GM18502 (cell line): ENCODE measurements around the gene FBXO2.
A peak's percentile ranks its signal among the peaks of the same experiment; 100 is the strongest.
"Not testable (repeated sequence)": the region's sequence is repeated elsewhere in the genome, so short reads cannot be mapped to it uniquely, and the experiment has no call there.

Experiments
- ATAC-seq: cut with Tn5 transposase; IDR thresholded peaks from one replicate; pipeline ENCODE4 v1.9.1; 2021; ENCODE audit warnings: mild to moderate bottlenecking; ENCODE audit not compliant: unreplicated experiment, poor library complexity

Gene FBXO2

GRCh38 chr1:11654939-11655808 is 945 bp upstream of the FBXO2 start:
- ATAC-seq = peak; percentile 11

DNA sequence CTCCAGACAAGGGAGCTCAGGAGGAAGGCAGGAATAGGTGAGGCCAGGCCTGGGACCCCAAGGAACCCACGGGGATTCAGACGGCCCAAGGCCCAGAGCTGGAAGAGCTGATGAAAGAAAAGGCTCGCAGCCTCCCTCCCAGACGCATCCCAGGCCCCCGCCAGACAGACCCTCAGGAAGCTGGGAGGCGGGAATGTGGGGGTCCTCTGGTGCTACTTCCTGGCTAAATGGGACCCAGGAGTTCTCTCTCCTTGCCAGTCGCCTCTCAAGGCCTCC is 430 bp downstream of the FBXO2 start:
- no peak for ATAC-seq

DNA sequence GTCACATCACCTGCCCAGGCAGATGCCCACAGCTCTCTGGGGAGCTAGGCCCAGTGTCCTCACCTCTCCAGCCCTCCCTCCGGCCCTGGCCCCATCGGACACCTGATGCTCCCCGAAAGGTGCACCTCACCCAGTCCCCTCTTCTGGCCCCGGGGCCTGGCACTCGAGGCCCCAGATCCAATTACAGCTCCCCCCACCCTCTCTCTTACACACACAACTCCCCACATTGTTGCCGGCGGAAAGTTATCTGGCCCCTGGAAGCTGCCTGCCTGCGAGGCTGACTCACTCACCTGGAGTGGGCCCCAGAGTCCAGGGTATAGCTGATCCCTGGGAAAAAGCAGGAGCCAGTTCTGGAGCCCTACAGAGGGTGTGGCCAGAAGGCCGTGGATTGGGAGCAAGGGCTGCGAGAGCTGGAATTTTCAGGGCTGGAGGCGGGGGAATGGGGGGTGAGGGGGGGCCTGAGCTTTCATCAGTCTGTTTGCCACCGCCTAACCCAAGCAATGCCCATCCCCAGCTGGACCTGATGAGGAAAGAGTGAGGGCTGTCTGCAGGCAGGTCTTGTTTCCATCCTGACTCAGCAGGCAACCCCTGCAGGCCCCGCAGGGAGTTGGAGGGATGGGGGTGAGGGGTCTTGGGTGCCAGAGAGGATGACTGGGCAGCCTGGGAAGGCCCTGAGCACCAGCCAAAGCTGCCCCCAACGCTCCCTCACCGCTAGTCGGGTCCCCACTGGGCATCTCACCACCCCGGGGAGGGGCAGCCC is 948 bp downstream of the FBXO2 start:
- no peak for ATAC-seq

GRCh38 chr1:11652203-11652780 is 1.9 kb downstream of the FBXO2 start:
- ATAC-seq = no peak

DNA sequence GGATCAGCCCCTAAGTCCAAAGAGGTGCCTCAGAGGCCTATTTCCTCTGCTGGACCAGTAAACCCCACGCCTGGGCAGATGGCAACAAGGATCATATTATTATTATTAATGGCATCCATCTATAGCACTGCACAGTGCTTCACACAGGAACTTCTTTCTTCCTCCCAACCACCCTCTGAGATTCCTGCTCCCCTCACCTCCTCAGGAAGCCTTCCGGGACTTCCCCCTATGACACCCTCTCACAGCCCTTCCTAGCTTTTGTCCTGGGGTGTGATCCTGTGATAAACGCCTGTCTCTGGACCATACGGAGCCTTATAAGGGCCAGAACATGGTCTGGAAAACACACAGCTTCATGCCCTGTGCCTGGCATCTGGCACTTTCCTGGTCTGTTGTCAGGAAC is 3.2 kb downstream of the FBXO2 start:
- ATAC-seq = no peak

- ATAC-seq = no peak
Observed at GRCh38 chr1:11650331-11650991, 3.8 kb downstream of the FBXO2 start.

DNA sequence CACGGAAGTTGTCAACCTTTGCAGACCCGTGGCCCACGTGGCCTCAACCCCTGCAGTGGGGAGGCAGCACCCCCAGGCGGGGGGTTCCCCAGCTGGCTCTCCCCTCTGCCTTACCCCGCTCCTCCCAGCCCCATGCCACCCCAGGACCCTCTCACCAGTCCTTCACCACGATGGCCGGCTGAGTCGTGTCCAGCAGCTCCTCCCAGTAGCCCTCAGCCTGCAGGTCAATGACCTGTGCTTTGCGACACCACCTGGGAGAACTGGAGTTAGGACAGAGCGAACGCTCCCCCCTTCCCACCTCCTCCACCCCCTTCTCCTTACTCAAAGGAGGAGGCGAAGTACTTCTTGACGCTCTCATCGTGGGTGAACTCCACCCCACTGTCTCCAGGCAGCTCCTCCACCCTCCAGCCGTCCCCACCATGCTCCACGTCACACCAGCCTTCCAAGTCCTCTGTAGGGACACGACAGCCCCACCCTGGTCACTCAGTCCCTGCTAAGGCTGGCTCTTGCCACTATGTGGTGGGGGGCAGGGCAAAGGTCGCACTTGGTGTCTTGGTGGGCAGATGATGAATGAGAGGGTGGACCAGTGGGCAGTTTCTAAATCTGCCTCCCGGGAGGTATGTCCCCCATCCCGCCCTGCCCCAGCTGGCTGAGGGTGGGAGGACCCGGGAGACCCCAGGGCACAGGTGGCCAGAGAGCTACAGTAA is 4.5 kb downstream of the FBXO2 start:
- no peak for ATAC-seq

- no peak for ATAC-seq
Observed at GRCh38 chr1:11649237-11649623, 5.0 kb downstream of the FBXO2 start.

- ATAC-seq = no peak
Observed at GRCh38 chr1:11648732-11649158, 5.5 kb downstream of the FBXO2 start.

DNA sequence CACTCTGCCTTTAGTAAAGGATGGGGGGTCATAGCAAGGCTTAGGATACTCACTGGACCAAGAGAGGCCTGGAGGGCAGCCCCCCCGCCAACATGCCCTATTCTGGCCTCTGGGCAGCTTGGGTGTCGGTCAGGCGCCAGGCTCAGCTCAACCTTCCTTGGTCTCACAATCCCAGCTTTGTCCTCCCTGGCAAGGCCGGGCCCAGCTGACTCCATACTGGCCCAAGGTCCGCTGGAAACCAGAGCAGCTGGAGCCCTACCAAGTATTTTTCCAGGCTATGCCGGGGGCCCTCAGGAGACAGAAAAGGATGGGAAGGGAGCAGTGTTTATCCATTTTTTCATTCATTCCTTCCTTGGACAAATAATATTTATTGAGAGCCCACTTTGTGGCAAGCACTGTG is 6.2 kb downstream of the FBXO2 start:
- no peak for ATAC-seq

- ATAC-seq = no peak
Observed at GRCh38 chr1:11647333-11647732, 6.9 kb downstream of the FBXO2 start.

- no peak for ATAC-seq
Observed at GRCh38 chr1:11646317-11646716, 7.9 kb downstream of the FBXO2 start.

DNA sequence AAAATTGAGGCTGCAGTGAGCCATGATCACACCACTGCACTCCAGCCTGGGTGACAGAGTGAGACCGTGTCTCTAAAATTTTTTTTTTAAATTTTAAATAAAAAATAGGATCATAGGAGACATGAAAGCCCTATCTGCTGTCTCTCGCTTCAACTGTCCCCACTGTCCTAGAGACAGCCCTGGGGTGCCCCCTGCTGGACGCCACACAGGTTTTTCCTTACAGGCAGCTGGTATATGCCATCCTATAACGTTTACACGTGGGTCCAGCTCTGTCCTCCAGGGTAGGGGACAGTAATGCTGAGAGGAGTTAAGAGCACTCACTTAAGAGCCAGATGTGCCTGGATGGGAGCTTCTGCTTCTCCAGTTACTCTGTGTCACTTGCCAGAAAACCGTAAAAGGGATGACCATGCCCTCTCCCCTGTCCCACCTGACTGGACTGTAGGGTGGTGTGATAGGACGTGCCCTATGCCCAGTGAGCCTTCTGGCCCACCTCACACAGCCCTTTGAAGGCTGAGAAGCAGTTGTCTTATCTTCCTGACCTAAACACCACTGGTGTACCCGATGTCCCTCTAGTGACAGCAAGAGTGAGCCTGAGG is 8.5 kb downstream of the FBXO2 start:
- no peak for ATAC-seq

- no peak for ATAC-seq
Observed at GRCh38 chr1:11645270-11645669, 9.0 kb downstream of the FBXO2 start.

- no peak for ATAC-seq
Observed at GRCh38 chr1:11643782-11644181, 10.4 kb downstream of the FBXO2 start.

DNA sequence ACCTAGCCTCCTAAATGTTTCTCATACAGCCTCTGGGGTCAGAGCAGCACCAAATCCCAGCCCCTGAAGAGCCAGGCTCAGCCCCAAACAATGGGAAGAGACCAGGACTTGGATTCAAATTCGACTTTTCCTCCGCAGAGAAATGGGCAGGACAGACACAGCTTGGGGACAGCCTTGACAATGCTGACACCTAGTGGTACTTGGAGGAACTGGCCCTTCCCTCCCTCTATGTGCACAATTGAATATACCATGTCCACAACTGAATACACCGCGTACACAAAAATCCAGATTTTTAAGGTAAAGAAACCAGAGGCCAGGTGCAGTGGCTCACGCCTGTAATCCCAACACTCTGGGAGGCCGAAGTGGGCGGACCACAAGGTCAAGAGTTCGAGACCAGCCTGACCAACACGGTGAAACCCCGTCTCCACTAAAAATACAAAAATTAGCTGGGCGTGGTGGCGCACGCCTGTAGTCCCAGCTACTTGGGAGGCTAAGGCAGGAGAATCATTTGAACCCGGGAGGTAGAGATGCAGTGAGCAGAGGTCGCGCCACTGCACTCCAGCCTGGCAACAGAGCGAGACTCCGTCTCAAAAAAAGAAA is 11.7 kb downstream of the FBXO2 start:
- ATAC-seq = not testable (repeated sequence)

DNA sequence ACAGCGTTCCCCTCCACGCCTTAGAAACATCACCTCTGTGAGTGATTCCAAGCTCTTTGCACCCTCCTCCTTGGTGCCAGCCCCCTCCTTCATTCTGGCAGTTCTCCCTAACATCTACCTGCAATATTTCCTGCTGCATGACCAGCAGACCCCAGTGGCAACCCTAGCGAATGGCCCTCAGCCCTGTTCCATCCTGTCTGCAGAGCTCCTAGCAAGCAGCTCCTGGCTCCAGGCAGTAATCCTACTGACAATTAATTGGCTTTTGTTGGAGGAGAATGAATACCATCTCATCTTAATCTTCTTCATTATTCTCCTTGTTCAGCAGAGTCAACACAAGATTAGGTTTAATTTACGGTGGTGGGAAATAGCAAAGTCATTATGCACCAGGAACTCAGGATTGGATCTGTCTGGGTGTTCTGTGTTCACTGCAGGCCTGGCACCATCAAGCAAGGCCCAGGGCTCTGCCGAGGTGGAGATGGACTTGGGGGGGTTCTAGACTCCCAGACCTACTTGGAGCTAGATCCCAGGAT is 12.4 kb downstream of the FBXO2 start:
- no peak for ATAC-seq

DNA sequence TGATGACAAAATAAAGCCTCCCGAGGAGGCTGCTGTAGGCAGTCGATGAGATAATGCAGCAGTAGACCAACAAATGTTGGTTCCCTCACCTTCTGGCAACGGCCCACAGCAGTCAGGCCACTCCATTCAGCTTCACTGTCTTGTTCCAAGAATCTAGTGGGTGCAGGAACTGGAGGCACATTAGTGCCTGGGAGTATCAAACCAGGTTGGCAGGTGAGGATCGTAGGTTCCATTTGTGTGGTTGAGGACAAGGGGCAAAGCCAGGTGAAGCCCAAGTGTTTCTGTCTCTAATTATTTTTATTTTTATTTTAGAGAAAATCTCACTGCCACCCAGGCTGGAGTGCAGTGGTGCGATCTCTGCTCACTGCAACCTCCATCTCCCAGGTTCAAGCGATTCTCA is 13.3 kb downstream of the FBXO2 start:
- ATAC-seq = no peak

- no peak for ATAC-seq
Observed at GRCh38 chr1:11640101-11640500, 14.1 kb downstream of the FBXO2 start.
